AG10803 (cell line): ENCODE data around the gene PATL2.
"Not testable (repeated sequence)": the region's sequence is repeated elsewhere in the genome, so short reads cannot be mapped to it uniquely, and the experiment has no call there.

Source experiments
- DNase-seq: peaks from one replicate; pipeline ENCODE4 v3.0.0; 2010; ENCODE audit warnings: low read depth
- H3K4me3 ChIP-seq: 2 replicates; pipeline ENCODE4 v1.5.1; 2011; ENCODE audit warnings: mild to moderate bottlenecking, low read length, control low read depth
- CTCF ChIP-seq: conservative IDR thresholded peaks from 2 replicates; pipeline ENCODE4 v1.5.1; 2011; ENCODE audit warnings: mild to moderate bottlenecking, low read length, control low read depth, inconsistent platforms

The PATL2 gene

DNA sequence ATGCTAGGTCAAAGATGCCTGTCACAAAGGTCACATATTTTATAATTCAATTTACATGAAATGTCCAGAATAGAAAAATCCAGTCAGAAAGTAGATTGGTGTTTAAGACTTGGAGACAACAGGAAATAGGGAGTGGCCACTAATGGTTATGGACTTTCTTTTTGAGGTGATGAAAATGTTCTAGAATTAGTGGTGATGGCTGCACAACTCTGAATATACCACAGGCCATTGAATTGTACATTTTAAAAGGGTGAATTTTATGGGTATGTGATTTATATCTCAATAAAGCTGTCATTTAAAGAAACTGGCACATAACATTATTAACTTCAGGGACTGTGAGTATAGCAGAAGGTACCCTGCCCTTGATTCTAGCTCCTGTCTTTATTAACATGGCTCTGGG is 63.5 kb downstream of the PATL2 start:
- DNase-seq, result no peak

GRCh38 chr15:44647036-44647435 is 64.1 kb downstream of the PATL2 start:
- TF ChIP-seq CTCF, result no peak

More for the DNA sequence above, 63.5 kb downstream of the PATL2 start:
- TF ChIP-seq CTCF, result no peak
- H3K4me3 ChIP-seq, result no peak overlapping the region

DNA sequence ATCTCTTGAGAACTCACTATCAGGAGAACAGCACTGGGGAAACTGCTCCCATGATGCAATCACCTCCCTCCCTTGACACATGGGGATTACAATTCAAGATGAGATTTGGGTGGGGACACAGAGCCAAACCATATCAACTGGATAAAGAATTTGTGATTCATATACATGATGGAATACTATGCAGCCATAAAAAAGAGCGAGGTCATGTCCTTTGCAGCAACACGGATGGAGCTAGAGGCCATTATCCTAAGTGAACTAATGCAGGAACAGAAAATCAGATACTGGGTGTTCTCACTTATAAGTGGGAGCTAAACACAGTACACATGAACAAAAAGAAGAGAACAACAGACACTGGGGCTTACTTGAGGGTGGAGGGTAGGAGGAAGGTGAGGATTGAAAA is 64.7 kb downstream of the PATL2 start:
- no peak overlapping the region for H3K4me3 ChIP-seq
- DNase-seq, result no peak
- TF ChIP-seq CTCF, result no peak

More at GRCh38 chr15:44647036-44647435, 64.1 kb downstream of the PATL2 start:
- DNase-seq, result no peak
- no peak overlapping the region for H3K4me3 ChIP-seq

GRCh38 chr15:44641651-44642050 is 69.5 kb downstream of the PATL2 start:
- no peak for TF ChIP-seq CTCF
- DNase-seq, result no peak
- no peak overlapping the region for H3K4me3 ChIP-seq

GRCh38 chr15:44636976-44637375 is 74.1 kb downstream of the PATL2 start:
- no peak for TF ChIP-seq CTCF
- DNase-seq, result peak; percentile 1
- no peak overlapping the region for H3K4me3 ChIP-seq

DNA sequence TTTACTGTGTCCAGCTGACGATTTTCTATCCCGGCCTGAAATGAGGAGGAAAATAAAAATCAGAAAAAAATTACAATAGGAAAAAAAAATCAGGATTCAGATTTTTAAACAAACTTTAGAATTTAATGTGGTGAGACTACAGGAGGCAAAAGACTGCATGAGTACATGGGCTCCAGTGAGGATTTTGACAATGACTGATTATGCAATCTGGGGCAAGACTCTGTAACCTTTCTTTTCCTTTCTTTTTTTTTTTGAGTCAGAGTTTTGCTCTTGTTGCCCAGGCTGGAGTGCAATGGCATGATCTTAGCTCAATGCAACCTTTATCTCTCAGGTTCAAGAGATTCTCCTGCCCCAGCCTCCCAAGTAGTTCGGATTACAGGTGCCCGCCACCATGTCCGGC is 77.5 kb downstream of the PATL2 start:
- no peak overlapping the region for H3K4me3 ChIP-seq
- no peak for TF ChIP-seq CTCF
- DNase-seq, result peak; percentile 72

- not testable (repeated sequence) for H3K4me3 ChIP-seq, DNase-seq
Measured at GRCh38 chr15:44625286-44625685, 85.8 kb downstream of the PATL2 start.

- H3K4me3 ChIP-seq, result no peak overlapping the region
- DNase-seq, result no peak
- TF ChIP-seq CTCF, result no peak
Measured at GRCh38 chr15:44623178-44623577, 87.9 kb downstream of the PATL2 start.
